Left kidney (tissue), 2 donors: ENCODE data around the gene RASGEF1C. TPM values are rescaled to one million over a fixed set of nuclear protein-coding genes. Genes with fewer than 3 reads are reported as not detected.
"Not testable (repeated sequence)": the region's sequence is repeated elsewhere in the genome, so short reads cannot be mapped to it uniquely, and the experiment has no call there.

Source experiments
- DNase-seq: peaks from one replicate; pipeline ENCODE4 v3.0.0-alpha.2; 2013
- polyA plus RNA-seq: library from polyadenylated mRNA; unstranded; fragments of 120-200 nt; gene quantifications from one replicate; pipeline ENCODE4 v1.2.1, GENCODE V29; 2013; ENCODE audit not compliant: insufficient read length

The RASGEF1C gene
- polyA plus RNA-seq, 1 donor: 0.27 TPM

- DNase-seq: no peak
These were observed 108.2 kb downstream of the RASGEF1C start for GRCh38 chr5:180100621-180101450.

GRCh38 chr5:180099733-180100611 lies 109.0 kb downstream of the RASGEF1C start:
- DNase-seq: no peak

- no peak for DNase-seq
These were observed 109.8 kb downstream of the RASGEF1C start for GRCh38 chr5:180098991-180099732.

GRCh38 chr5:180098526-180098925 lies 110.5 kb downstream of the RASGEF1C start:
- DNase-seq: no peak

GRCh38 chr5:180097926-180098325 lies 111.1 kb downstream of the RASGEF1C start:
- DNase-seq: no peak

GRCh38 chr5:180097163-180097894 lies 111.7 kb downstream of the RASGEF1C start:
- DNase-seq: no peak

GRCh38 chr5:180096616-180097015 lies 112.4 kb downstream of the RASGEF1C start:
- no peak for DNase-seq

- DNase-seq: no peak
These were observed 113.5 kb downstream of the RASGEF1C start for GRCh38 chr5:180095545-180095944.

- no peak for DNase-seq
These were observed 115.2 kb downstream of the RASGEF1C start for GRCh38 chr5:180093651-180094382.

GRCh38 chr5:180093241-180093640 lies 115.8 kb downstream of the RASGEF1C start:
- no peak for DNase-seq

GRCh38 chr5:180090769-180091546 lies 118.1 kb downstream of the RASGEF1C start:
- peak; percentile 60 for DNase-seq

- DNase-seq: peak; percentile 78
These were observed 118.8 kb downstream of the RASGEF1C start for GRCh38 chr5:180090098-180090768.

GRCh38 chr5:180089628-180090027 lies 119.4 kb downstream of the RASGEF1C start:
- DNase-seq: not testable (repeated sequence)

- no peak for DNase-seq
These were observed 120.5 kb downstream of the RASGEF1C start for GRCh38 chr5:180088561-180088960.

- DNase-seq: no peak
These were observed 122.1 kb downstream of the RASGEF1C start for GRCh38 chr5:180086816-180087399.

GRCh38 chr5:180085837-180086236 lies 123.2 kb downstream of the RASGEF1C start:
- DNase-seq: no peak

GRCh38 chr5:180084638-180085561 lies 124.1 kb downstream of the RASGEF1C start:
- DNase-seq: no peak

GRCh38 chr5:180083529-180084060 lies 125.4 kb downstream of the RASGEF1C start:
- no peak for DNase-seq
